CD4-positive, alpha-beta T cell treated with Interferon alpha-2 for 1 hour (primary cell): ENCODE measurements around the gene KCNJ5.

Source experiments
- DNase-seq, 2 donors: peaks; one replicate each; pipeline ENCODE4 v3.0.0-alpha.2; 2020 to 2022

KCNJ5 gene

DNA sequence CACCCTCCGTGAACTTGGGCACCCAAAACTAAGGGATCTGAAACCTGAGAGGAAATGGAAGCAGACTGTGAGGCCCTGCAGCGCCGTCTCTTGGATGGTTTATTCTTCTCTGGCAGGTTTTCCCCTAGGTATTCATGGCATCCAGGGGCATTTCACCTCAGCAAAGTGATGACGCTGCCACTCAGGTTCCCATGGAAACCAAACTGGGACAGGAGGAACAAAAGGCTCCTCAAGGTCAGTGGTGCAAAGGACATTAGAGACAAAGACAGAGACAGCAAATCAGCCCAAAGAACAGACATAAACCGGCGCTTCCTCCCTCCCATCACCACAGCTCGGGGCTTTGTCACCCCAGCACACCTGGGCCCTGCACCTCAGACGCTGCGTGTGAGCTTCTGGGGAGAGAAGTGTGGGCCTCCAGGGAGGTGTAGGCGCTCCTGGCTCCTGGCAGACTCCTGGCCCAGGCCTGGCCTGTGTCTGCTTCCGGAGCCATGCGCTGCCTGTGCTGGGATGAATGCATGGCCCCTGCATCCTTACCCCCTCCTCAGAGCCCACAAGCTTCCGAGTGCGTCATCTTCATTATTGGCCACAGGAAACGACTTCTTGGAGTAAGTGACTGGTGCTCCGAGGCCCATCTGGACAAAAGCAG, 45.6 kb downstream of the KCNJ5 start:
- no peak for DNase-seq

DNA sequence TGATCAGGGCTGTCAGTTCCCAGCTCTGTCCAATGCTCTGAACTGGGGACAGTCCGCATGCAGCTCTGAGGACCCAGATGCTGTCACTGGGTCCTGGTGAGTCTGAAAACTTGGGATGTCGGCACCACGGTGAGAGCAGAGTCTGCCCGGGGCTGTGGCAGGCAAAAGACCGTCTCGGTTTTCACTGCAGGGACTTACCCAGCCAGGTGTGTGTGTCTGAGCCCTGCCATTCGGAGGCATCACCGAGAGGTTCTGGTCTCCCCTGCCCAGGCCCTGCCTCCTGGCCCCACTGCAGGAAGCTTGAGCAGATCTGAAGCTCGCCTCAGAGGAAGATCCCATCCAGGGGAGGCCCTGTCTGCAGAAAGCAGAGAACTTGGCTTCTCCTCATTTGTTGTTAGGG, 46.3 kb downstream of the KCNJ5 start:
- no peak for DNase-seq

DNA sequence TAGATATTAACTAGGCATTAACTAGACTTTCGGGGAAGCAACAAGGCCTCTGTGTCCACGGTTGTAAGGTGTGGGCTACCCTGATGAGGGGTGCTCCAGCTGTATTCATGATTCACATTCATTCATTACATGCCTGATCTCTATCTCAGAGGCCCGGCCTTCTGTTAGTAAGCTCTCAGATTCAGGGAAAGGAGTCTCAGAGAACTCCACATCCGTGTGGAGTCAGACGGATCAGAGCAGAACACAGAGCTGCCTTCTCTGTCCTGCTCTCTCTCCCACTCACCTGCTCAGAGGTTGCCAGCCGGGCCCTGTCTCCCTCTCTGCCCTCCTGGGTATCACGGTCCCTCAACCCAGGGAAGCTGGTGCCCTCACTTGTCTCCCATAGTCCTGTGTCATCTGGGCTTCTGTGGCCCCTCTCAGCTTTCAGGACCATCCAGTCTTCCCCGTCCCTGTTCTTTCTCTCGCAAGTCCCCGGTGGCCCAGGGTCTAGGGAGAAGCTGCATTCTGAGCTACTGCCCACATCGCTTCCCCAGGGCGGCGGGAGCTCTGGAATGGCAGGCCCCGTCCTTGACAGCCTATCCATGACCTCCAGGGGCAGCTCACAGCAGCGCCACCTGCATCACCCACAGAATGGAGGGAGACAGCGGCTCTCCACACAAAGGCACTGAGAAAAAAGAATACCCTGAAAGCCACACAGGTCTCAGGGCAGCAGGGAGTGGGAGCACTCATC, 47.2 kb downstream of the KCNJ5 start:
- DNase-seq = no peak

DNA sequence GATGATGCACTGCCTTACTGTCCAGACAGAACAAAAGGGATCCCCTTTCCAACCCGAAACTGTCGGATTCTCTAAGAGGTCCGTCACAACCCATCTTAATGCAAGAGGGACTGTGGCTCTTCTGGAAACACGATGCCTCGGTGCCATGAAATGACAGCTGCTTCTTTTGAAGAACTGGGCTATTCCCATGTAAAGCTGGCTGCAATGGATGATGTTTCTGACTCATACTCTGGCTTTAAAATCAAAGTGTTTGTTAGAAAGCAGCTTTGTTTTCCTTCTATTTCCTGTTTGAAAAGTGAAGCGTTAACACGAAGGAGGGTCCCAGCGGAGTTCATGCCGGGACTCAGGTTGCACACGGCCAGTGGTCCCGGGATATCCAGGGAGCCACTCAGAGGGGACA, 48.4 kb downstream of the KCNJ5 start:
- no peak for DNase-seq

DNA sequence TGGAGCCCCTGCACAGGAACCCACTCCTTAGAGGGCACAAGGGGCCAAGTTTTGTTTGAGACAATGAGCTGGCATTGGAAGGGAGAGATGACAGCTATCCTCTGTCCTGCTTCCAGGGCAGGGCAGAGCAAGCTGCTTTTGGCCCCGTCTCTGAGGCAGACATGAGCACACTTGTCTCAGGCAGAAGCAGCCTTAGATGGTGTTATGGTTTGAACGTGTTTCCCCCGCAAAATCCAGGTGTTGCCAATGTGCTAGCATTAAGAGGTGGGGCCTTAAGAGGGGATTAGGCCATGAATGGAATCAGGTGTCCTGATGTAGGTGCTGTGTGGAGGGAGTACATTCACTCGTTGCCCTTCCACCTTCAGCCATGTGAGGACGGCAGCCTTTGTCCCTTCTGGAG, 49.0 kb downstream of the KCNJ5 start:
- no peak for DNase-seq

DNA sequence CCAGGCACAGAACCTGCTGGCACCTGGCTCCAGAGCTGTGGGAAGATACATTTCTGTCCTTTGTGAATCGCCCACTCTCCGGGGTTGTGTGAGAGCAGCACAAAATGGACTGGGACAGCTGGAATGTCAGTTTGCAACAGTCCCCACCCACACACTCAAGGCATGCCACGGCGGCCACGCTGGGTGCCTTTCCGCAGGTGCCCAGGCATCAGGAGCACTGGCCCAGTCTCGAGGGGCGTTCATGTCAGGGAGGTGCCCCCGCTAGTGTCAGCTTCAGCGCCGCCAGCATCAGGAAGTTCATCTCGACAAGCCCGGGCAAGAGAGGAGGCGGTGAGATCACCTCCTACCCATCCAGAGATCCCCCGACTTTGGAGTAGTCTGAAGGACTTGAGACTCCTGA, 49.4 kb downstream of the KCNJ5 start:
- no peak for DNase-seq

- DNase-seq = no peak
Observed at GRCh38 chr11:128941110-128941509, 50.0 kb downstream of the KCNJ5 start.

GRCh38 chr11:128941573-128942271, 50.6 kb downstream of the KCNJ5 start:
- DNase-seq = no peak

- DNase-seq = no peak
Observed at GRCh38 chr11:128942272-128942612, 51.1 kb downstream of the KCNJ5 start.

GRCh38 chr11:128942817-128943427, 51.8 kb downstream of the KCNJ5 start, which contains the start of gene TP53AIP1:
TP53AIP1 (minus strand) TSS chr11:128942871; CDS start chr11:128937818, 5,053 bp downstream.
- DNase-seq = no peak

GRCh38 chr11:128943428-128943976, 52.3 kb downstream of the KCNJ5 start:
- no peak for DNase-seq

GRCh38 chr11:128946648-128947047, 55.5 kb downstream of the KCNJ5 start:
- DNase-seq = no peak

DNA sequence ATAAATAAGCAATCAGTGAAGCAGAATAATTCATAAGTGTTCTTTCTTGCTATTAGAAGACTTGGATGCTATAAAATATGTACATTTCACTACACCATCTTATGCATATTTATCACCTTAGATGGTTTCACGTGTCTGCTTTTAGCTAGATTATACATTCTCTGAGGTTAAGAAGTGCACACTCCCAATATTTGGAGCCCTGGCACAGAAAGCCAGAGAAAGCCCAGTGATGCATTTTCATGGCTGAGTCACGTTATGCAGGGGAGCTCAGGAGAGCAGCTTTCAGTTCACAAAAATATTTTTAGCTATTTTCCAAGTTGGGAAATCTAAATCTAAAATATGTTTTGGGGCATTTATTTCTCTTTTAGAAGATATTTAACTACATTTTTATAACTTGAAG, 56.6 kb downstream of the KCNJ5 start:
- no peak for DNase-seq

DNA sequence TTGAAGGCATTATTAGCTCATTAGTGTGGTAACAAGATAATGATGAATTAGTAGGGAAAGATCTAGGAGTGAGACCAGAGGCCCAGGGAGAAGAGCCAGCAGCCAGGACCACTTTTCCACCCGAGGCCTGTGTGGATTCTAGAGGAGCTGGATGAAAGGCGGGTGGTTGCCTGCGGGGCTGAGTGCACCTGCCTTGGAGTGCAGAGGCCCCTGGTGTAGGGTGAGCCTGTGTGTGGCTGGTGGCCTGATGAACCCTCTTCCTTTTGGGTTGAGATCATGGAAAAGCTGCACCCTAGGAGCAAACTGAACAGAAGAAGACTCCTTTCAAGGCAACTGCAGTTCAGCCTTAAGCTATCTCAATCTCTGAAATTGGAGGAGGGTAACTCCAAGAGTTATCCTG, 57.4 kb downstream of the KCNJ5 start:
- no peak for DNase-seq

DNA sequence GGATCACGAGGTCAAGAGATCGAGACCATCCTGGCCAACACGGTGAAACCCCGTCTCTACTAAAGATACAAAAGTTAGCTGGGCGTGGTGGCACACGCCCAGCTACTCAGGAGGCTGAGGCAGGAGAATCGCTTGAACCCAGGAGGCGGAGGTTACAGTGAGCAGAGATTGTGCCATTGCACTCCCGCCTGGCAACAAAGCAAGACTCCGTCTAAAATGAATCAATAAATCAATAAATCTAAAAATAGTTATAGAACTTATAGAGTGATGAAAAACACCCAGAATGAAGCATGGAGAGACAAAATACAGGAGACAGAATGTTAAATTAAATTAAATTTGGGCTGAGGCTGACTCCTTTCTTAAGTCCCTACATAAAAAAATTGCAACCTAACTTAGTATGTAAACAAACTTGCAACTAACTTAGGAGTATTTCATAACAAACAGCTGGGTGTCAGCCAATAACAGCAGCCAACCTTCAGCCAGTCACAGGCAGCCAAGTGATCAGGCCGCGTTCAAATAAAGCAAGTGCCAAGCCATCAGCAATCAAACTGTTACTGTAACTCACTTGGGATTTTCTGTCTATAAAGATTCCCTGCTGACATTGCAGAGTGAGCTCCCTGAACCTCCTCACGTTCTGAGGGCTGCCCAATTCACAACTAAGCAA, 58.8 kb downstream of the KCNJ5 start:
- no peak for DNase-seq

DNA sequence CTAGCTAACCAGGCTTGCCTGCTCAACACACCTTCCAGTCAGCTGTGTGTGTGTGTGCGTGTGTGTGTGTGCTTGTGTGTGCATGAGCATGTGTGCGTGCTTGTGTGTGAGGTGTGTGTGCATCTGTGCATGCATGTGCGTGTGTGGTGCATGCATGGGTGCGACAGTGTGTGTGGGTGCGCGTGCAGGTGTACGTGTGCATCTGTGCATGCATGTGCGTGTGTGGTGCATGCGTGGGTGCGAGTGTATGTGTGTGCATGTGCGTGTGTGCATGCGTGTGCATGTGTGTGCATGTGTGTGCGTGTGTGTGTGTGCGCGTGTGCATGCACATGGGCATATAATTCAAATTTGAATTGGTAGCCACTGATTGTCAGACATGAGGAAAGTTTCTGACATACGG, 62.0 kb downstream of the KCNJ5 start:
- no peak for DNase-seq

GRCh38 chr11:128955636-128956035, 64.5 kb downstream of the KCNJ5 start:
- no peak for DNase-seq

- DNase-seq = peak in 1 of 2 donors; percentile 59
Observed at GRCh38 chr11:128956401-128957201, 65.4 kb downstream of the KCNJ5 start.

DNA sequence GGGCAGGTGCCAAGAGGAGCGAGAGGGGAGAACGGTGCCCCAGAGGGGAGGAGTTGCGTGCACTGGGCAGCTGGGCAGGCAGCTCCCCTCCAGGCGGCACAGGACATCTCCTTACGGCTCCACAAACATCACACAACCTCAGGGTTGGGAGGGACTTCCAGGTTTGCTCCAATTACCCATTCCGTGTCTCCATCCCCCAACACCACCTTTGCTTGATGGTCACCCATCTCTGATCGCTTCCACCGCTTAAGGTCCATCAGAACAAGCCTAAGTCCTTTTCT, 66.0 kb downstream of the KCNJ5 start:
- no peak for DNase-seq

- DNase-seq = no peak
Observed at GRCh38 chr11:128961645-128962044, 70.5 kb downstream of the KCNJ5 start.

DNA sequence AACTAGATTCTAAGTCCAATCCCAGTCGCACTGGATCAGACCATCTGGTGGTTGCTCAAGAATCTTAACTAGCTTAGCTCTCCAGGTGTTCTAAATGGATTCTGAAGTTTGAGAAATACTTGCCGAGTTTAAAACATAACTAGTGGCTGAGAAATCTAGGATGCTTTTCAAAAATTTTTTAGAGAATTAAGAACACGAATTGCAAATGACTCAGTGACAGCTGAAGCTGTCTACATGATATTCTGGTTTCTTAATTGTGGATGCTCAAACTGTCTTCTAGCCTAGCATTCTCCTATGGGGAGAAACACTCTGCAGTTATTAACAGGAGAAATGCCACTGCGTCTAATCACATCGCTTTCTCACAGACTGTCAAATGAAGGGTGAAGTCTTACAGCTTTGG, 71.7 kb downstream of the KCNJ5 start:
- DNase-seq = no peak

DNA sequence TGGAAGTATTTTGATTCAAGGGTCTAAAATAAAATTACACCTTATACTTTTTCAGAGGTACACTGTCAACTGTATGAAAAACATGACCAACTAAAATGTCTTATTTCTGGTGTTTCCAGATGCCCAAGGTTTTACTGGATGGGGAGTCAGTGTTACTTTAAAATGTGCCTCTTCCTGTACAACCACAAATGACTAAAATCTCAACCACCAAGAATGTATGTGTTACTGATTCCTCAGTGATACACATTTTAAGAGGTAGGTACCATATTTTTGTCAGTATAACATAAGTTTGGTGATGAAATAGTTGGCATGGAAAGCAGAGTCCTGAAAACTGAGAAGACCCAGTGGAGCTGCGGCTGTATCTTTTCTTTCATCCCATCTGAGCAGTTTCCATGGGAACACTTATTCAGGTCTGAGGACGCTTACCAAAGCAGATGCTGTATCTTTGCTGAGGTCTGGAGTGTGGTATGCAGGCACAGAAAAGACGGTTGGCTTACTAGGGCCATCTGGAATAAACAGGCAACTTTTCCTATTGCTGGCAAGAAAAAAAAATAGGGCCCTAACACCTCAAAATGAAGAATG, 72.7 kb downstream of the KCNJ5 start:
- DNase-seq = no peak
